DOHH2 (cell line): ENCODE data around the gene RNF44.

Experiments
- H3F3A ChIP-seq: fragments of 200-600 bp; sonication (generic), shearing (Covaris generic); 2 replicates; pipeline ENCODE4 v1.6.0; 2016; ENCODE audit warnings: antibody characterized with exemption, mild to moderate bottlenecking; ENCODE audit not compliant: control insufficient read depth, insufficient read depth
- H3K27ac ChIP-seq: fragments of 200-600 bp; sonication (generic); 2 replicates; pipeline ENCODE4 v1.5.1; 2014; ENCODE audit warnings: low read depth, mild to moderate bottlenecking, low read length, moderate library complexity
- H3K27me3 ChIP-seq: fragments of 200-600 bp; sonication (generic); 2 replicates; pipeline ENCODE4 v1.6.1; 2014; ENCODE audit warnings: mild to moderate bottlenecking, low read length, mixed read lengths; ENCODE audit not compliant: control insufficient read depth
- H3K36me3 ChIP-seq: fragments of 200-600 bp; sonication (generic); 2 replicates; pipeline ENCODE4 v1.6.1; 2014; ENCODE audit warnings: mild to moderate bottlenecking, low read length, moderate library complexity, mixed read lengths; ENCODE audit not compliant: control insufficient read depth
- H3K4me1 ChIP-seq: fragments of 200-600 bp; sonication (generic); 2 replicates; pipeline ENCODE4 v1.6.1; 2014; ENCODE audit warnings: mild to moderate bottlenecking, low read length, mixed read lengths; ENCODE audit not compliant: control insufficient read depth
- H3K4me2 ChIP-seq: fragments of 200-600 bp; sonication (generic); 2 replicates; pipeline ENCODE4 v1.6.0; 2014; ENCODE audit warnings: mild to moderate bottlenecking, low read length, moderate library complexity
- H3K4me3 ChIP-seq: fragments of 200-600 bp; sonication (generic); 2 replicates; pipeline ENCODE4 v1.5.1; 2014; ENCODE audit warnings: mild to moderate bottlenecking, low read length, mixed read lengths
- H3K79me2 ChIP-seq: fragments of 200-600 bp; sonication (generic); 2 replicates; pipeline ENCODE4 v1.6.1; 2014; ENCODE audit warnings: mild to moderate bottlenecking, low read length, mixed read lengths; ENCODE audit not compliant: control insufficient read depth
- H3K9me2 ChIP-seq: fragments of 200-600 bp; sonication (generic); replicated peaks from 2 replicates; pipeline ENCODE4 v1.6.1; 2014; ENCODE audit warnings: mild to moderate bottlenecking, low read length, mixed read lengths; ENCODE audit not compliant: control insufficient read depth
- H3K9me3 ChIP-seq: fragments of 200-600 bp; sonication (generic); 2 replicates; pipeline ENCODE4 v1.6.1; 2014; ENCODE audit warnings: antibody characterized with exemption, low read length, mixed read lengths; ENCODE audit not compliant: control insufficient read depth, insufficient read depth
- H4K20me1 ChIP-seq: fragments of 200-600 bp; sonication (generic); 2 replicates; pipeline ENCODE4 v1.6.0; 2014; ENCODE audit warnings: low read depth, mild to moderate bottlenecking, antibody characterized with exemption, low read length, moderate library complexity; ENCODE audit not compliant: control insufficient read depth, insufficient read depth
- EZH2phosphoT487 ChIP-seq: fragments of 200-600 bp; sonication (generic); IDR thresholded peaks from 2 replicates; pipeline ENCODE4 v1.6.1; 2017; ENCODE audit warnings: borderline replicate concordance, mild to moderate bottlenecking, antibody characterized with exemption, low read length, moderate library complexity, mixed read lengths
- TF ChIP-seq, protein P1 (sequence below): fragments of 200-600 bp; sonication (generic); IDR thresholded peaks from one replicate; pipeline ENCODE4 v1.5.1; 2014; ENCODE audit warnings: antibody characterized with exemption, mild to moderate bottlenecking, low read depth, low read length; ENCODE audit not compliant: poor library complexity, severe bottlenecking

The RNF44 gene

DNA sequence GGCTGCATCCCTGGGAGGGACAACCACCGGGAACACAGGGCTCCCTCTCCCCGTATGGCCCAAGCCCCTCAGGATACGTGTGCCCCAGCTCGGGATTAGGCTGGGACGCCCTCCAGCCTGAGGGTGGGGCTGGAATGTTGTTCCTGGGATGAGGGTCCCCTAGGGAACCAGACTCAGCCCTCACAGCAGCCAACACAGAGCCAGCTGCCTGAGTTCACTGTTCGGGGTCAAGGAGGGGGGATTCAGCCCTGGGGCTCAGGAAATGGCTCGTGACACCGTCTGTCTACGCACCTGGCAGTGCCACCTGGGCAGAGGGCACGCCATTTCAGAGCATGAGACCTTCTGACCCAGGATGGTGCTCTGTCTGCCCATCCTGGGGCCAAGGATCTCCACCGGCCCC is 8.9 kb downstream of the RNF44 start:
- peak overlapping the region; percentile 70 for H3K4me3 ChIP-seq
- H3K9me2 ChIP-seq = no peaks in the 10 kb centered on the region
- peak overlapping the region; percentile 90 for H3K4me2 ChIP-seq
- peaks cover 23% of the 10 kb centered on the region for H3K79me2 ChIP-seq
- no peaks in the 10 kb centered on the region for H3K9me3 ChIP-seq
- peaks cover 72% of the 10 kb centered on the region for H3K4me1 ChIP-seq
- H3K27me3 ChIP-seq = no peaks in the 10 kb centered on the region
- peaks cover 9% of the 10 kb centered on the region for H4K20me1 ChIP-seq
- H3K27ac ChIP-seq = peak overlapping the region; percentile 96
- peaks cover 63% of the 10 kb centered on the region for H3K36me3 ChIP-seq
- TF ChIP-seq, protein P1, sequence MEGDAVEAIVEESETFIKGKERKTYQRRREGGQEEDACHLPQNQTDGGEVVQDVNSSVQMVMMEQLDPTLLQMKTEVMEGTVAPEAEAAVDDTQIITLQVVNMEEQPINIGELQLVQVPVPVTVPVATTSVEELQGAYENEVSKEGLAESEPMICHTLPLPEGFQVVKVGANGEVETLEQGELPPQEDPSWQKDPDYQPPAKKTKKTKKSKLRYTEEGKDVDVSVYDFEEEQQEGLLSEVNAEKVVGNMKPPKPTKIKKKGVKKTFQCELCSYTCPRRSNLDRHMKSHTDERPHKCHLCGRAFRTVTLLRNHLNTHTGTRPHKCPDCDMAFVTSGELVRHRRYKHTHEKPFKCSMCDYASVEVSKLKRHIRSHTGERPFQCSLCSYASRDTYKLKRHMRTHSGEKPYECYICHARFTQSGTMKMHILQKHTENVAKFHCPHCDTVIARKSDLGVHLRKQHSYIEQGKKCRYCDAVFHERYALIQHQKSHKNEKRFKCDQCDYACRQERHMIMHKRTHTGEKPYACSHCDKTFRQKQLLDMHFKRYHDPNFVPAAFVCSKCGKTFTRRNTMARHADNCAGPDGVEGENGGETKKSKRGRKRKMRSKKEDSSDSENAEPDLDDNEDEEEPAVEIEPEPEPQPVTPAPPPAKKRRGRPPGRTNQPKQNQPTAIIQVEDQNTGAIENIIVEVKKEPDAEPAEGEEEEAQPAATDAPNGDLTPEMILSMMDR = no peak
- no peak for TF ChIP-seq EZH2phosphoT487
- peaks cover 16% of the 10 kb centered on the region for H3F3A ChIP-seq

DNA sequence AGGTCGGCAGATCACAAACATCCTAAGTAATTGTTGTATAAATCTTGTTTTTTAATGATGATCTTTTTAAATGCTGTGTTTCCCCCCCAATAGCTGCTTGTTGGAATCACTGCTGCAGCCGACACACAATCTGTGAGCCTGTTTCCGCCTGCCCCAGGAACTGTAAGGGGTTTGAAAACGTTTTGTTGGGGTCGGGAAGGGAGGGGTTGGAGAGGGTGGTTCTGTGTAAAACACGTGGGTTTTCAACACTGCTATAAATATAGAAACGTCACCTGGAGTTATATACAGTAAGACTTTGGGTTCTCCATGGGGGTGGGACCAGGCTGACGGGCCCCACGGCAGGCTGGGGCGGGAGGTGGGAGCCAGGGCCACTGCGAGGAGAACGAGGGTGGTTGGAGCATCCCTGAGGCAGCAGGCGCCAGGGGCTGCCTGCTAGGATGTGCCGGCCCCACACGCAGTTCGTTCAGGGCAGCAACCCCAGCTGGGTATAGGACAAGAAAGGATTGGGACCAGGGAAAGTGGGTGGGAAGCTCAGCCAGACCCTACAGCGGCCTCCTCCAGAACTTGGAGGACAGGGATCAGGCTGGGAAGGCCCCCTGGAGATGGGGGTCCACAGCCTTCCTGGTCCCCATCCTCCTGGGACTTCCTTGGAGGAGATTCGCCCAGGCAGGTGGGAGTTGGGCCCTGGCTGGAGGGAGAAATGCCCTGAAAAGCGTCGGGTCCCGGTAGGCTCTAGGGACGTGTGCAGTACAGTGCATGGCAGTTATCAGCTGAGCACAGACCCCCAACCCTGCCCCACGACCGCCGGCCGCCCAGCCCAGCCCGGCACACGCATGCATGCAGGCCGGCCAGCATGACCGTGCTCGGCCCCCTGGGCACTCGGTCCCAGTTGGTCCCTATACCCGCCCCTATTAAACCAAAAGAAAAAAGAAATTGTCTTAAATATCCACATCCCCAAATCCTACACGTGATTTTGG is 9.7 kb downstream of the RNF44 start:
- no peak overlapping the region for H3K4me3 ChIP-seq
- 0 out of 2 replicates have a peak overlapping the region, but pooled peaks have one; percentile 96 for H3K27ac ChIP-seq
- no peaks in the 10 kb centered on the region for H3K27me3 ChIP-seq
- H3K4me1 ChIP-seq = peaks cover 72% of the 10 kb centered on the region
- no peaks in the 10 kb centered on the region for H3K9me2 ChIP-seq
- TF ChIP-seq EZH2phosphoT487 = no peak
- TF ChIP-seq, protein P1 = no peak
- H4K20me1 ChIP-seq = peaks cover 4% of the 10 kb centered on the region; the same call in 1 of the 2 replicates
- H3K4me2 ChIP-seq = peak overlapping the region; percentile 90; the same call in 1 of the 2 replicates
- H3K79me2 ChIP-seq = peaks cover 16% of the 10 kb centered on the region
- H3F3A ChIP-seq = peaks cover 21% of the 10 kb centered on the region
- no peaks in the 10 kb centered on the region for H3K9me3 ChIP-seq
- H3K36me3 ChIP-seq = peaks cover 56% of the 10 kb centered on the region

DNA sequence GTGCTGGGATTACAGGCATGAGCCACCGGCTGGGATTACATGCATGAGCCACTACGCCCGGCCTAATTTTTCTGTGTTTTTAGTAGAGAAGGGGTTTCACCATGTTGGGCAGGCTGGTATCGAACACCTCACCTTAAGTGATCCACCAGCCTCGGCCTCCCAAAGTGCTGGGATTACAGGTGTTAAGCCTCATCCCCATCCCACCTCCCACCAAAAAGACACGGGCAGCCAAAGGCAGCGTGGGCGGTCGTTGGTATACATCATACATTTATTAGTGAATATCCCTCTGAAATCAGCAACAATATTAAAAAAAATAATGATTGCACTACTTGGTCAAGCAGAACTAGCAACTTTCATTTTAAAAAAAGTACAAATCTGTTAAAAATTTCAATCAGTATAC is 10.7 kb downstream of the RNF44 start:
- TF ChIP-seq, protein P1 = no peak
- no peak for TF ChIP-seq EZH2phosphoT487
- Histone ChIP-seq H3F3A (peaks cover 25% of the 10 kb centered on the region), H3K9me3 (no peaks in the 10 kb centered on the region), H4K20me1 (peaks cover 4% of the 10 kb centered on the region; the same call in 1 of the 2 replicates), H3K27ac (no peak overlapping the region), H3K79me2 (peaks cover 6% of the 10 kb centered on the region; the same call in 1 of the 2 replicates), H3K27me3 (no peaks in the 10 kb centered on the region), H3K36me3 (peaks cover 47% of the 10 kb centered on the region), H3K4me3 (no peak overlapping the region), H3K9me2 (no peaks in the 10 kb centered on the region), H3K4me1 (peaks cover 72% of the 10 kb centered on the region), H3K4me2 (no peak overlapping the region)
